Stimulated activated CD8-positive, alpha-beta memory T cell treated with anti-CD3 and anti-CD28 coated beads, Interleukin-7, amount 100 ng/mL, for 24 hours (primary cell): ENCODE results near the gene DGKH.
"Not testable (repeated sequence)": the region's sequence is repeated elsewhere in the genome, so short reads cannot be mapped to it uniquely, and the experiment has no call there.

Source experiments
- DNase-seq: peaks from one replicate; pipeline ENCODE4 v3.0.0-alpha.2; 2020; ENCODE audit warnings: low read depth

The DGKH gene

DNA sequence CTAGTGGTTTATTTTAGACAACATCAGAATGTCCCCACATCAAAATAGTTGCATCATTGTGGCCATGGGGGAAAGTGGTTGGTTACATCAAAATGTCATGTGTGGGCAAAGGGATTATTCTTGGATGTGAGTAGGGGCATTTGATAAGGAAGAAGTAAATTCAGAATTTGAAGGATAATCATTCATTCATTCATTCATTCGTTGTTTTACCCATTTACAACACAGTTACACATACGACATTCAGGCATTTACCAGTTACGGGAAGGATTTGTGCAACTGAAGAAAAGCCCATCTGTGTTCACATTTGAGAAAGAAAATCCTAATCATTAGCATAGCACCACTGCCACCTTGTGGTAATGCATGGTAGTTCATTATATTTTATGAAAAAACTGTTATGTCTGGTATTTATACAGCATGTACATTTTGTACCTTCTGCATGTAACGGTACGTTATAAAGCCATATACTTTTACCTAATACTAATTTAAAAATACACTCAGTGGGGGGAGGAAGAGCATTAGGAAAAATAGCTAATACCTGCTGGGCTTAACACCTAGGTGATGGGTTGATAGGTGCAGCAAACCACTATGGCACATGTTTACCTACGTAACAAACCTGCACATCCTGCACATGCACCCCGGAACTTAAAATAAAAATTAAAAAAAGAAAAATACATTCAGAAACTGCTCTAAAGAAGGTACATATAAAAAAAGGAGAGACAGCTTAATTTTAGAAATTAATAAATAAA lies 62.1 kb downstream of the DGKH start:
- DNase-seq: no peak

DNA sequence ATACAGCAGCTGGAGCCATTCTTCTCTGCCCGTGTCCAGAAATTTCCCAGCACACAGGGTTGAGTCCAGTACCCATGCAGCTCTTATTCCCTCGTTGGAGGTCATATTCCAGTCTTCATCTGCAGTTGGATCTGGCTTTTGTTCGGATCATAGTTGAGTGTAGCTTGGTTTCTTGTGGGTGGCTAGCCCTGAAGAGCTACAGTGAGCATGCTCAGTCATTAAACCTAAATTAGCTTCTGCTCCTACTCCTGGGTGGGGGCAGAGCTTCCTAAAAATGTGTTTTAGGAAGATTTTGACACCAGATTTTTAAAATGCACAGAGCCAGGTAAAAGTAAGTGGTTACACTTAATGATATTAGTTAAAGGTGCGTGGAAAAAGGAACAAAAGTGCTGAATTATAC lies 64.4 kb downstream of the DGKH start:
- DNase-seq: no peak

DNA sequence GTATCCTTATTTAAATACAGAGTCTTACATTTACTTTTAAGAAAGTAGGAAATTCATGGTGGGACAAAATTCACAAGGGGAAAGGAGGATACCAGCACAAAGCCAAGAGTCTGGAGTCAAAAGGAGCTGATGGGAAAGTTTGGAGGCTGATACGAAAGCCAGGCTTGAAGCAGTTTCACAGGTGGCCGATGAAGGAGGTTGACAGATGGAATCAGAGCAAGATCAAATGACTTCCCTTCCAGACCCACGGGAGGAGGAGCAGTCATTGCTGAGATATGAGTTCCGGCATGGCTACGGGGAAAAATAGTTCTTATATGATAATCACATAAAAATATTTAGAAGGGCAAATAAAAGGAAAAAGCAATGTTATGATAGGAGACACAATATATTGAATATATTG lies 65.0 kb downstream of the DGKH start:
- no peak for DNase-seq

DNA sequence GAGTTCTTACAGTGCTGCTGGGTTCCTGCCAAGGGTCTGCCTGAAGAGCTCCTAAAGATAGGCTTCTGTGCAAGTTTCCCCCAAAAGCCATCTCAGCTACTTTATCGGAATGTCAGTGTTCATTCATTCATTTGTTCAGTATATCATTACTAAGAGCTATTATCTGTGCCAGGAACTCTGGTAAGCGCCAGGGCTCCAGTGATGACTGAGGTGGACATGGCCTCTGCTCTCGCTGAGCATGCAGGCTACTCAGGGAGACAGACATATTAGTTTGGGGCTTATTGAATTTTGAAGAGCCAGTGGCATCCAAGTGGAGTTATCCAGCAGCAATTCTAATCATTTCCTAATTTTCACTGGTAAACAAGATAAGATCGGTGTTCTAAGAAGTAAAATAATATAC lies 65.8 kb downstream of the DGKH start:
- DNase-seq: no peak

DNA sequence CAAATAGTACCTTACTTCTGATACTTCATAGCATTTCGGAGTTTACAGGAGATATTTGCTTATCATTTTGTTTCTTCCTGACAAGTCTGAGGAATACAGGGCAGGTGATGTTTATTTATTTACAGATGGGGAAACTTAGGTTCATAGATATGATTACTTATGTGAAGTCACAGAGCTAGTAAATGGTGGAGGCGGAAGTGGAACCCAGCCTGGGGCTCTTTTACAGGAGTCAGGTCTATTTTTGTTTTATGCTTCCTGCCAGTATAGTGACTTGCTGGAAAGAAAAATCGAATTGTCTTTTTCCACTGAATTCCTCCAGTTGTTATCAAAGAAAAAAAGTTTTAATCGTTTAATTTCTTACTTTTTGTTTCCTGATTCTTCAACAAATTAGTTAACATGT lies 66.5 kb downstream of the DGKH start:
- DNase-seq: no peak

DNA sequence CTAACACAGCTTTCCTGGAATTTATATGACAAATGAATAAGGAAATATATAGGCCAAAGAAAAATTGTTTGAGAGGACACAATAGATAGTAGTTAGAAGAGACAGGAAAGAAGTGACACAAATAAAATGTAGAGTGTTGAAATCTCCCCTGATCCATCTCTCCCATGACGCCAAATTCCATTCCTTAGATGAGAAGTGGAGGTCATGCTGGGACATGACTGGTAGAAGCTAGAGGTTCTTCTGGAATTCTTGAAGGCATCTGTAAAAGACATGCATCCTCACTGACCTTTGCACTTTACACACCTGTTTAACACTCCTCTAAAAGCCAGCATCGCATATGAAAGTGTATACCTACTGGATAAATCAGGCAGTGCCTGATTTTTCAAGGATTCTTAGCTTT lies 67.8 kb downstream of the DGKH start:
- DNase-seq: no peak

DNA sequence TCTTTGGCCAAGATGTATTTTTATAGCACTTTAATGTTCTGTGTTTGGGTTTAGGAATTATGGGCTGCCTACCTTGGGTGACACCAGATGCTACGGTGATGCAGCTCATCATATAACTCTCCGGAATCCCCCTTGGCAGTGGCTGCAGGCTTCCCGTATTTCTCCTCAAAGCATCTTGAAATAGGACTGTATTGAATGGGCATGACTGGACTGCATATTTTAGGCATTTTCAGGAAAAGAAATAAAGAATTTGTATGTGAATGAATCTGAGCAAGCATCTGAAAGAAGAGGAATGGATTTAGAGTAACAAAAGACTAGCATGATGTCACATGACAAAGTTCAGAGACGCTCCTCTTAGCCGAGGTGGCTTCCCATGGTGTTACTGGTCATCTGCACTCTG lies 70.6 kb downstream of the DGKH start:
- DNase-seq: no peak

DNA sequence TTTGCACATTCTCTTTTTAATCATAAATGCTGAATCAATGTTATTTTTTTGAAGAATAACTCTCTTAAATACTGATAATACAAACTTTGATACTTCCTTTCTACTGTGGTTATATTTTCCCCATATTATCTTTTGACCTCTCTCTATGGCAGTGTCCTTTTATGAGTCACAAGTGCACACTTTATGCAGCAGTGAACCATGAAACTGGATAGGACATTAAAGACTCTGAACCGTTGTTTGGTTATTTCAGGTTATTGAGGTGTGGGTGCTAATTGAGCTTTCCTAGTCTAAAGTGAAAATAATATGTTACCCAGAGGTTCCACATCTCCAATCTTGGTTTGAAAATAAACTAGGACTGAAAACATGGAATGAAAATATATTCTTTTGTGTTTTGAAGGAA lies 71.4 kb downstream of the DGKH start:
- no peak for DNase-seq

DNA sequence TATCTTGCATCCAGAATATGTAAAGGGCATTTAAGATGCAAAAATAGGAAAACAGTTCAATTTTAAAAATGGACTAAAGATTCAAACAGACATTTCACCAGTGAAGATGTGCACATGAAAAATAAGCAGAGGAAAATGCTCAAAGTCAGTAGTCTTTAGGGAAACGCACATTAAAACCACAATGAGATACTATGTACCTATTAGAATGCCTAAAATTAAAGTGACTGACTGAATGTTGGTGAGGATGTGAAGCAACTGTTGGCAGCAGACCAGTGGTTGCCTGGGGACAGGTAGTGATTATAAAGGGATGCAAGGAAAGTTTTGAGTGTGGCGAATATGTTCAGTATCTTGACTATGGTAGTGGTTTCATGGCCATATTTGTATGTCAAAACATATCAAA lies 75.2 kb downstream of the DGKH start:
- DNase-seq: no peak

DNA sequence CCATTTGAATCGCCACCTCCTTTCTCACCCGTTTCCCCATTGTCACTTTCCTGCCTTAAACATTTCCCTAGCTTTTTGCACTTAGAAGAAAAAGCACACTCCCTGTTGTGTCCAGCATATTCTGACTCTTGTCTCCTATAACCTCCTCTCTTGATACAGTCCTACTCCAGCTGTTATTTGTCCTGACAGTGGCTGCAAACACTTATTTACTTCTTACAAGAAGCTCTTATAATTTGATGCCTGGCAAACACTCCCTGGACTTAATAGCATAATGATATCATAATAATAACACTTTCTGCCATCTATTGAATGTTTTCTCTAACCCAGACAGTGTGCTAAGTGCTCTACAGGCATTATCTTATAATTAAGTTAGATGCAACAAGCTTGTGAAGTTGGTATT lies 76.6 kb downstream of the DGKH start:
- DNase-seq: no peak

DNA sequence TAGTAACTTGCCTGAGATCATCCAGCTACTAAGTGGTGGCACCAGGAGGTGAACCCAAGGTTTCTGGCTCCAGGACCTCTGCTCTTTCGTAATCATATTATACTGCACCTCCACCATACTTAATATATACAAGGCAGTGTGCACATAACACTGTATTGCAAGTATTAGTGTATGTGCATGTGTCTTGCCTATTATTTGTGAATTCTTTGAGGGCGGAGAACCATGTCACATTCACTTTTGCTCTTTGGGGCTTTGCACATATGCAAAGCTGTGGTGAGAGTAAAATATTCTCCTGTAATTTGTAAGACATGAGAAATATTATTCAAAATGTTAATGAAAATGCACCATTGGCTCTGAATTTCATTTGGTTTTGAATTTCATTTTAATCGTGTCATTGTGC lies 78.6 kb downstream of the DGKH start:
- no peak for DNase-seq

DNA sequence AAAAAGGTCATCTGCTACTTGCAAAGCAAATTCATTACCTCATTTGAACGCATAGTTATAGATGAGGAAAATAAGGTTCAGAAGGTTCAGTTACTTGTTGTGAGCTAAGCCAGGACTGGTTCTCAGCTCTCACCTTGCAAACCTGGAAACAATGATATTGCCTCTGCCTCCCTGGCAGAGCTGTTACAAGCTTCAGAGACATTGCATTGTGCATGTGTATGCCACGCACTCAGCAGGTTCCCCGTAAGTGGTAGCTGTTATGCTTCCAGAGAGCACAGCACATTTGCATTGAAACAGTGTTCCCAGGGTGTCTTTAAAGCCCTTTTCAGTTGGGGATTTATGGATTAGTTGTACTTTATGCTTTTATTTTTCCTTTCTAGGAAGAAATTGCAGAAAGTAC lies 80.6 kb downstream of the DGKH start:
- DNase-seq: no peak

DNA sequence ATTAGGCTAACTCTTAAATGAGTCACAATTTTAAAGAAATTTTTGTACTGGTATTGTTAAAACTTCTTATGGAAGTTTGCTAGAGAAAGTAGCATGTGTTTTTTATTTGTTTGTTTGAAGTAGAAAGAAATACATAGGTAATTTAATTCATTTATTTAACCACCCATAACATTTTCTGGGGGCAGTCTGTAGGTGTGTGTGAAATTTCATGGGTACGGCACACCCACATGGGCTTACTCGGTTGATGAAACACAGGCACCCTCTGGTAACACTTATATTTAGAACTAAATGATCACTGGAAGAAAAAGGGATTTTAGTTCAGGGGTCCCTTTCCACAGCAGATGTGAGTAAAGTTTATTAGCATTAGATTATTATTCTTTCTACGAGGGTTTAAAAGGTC lies 88.1 kb downstream of the DGKH start:
- DNase-seq: no peak

DNA sequence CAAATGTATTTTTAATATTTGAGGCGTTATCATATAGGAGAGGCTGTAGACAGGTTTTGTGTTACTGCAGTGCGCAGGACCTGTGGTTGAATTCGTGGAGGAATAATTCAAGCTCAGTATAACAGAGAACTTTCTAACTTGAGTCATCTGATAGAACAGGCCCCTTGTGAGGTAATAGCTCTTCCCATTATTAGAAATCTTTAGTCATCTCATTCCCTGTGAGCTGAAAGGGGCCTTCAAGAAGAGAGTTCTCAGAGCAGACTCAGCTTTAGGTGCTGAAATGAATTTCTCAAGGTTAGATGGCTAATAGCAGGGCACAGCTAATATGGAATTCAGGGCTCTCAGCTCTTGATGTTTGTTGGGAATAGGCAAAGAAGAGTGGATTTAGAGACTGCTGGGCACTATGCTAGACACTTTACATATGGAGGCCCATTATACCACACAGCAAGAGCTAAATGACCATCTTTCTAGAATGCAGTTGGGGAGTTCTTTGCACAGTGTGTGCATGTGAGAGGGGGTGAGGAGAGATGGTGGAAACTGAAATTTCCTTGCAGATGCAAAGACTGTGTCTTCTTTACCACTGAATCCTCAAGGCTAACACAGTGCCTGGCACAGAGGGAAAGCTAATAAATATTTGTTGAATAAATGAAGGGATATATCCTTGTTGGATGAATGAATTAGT lies 89.5 kb downstream of the DGKH start:
- no peak for DNase-seq

DNA sequence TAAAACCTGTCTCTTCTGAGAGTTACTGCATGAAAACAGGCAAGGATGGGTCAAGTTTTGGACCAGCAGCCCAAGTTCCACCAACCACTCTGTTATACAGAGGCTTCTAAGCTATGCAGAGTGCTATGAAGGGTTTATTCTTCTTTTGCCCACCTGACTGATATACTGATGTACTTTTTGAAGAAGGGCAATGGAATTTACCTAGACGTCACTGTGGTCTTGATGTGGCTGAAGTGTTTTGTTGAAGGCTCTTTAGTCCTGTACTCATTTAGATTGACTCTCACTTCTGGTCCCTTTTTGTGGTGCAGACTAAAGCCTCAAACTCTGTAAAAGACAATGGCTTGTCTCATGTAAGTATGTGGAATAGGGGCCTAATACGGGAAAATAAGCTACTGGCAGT lies 92.0 kb downstream of the DGKH start:
- DNase-seq: no peak

DNA sequence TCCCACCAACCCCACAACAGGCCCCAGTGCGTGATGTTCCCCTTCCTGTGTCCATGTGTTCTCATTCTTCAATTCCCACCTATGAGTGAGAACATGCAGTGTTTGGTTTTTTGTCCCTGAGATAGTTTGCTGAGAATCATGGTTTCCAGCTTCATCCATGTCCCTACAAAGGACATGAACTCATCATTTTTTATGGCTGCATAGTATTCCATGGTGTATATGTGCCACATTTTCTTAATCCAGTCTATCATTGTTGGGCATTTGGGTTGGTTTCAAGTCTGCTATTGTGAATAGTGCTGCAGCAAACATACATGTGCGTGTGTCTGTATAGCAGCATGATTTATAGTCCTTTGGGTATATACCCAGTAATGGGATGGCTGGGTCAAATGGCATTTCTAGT lies 92.6 kb downstream of the DGKH start:
- DNase-seq: not testable (repeated sequence)

DNA sequence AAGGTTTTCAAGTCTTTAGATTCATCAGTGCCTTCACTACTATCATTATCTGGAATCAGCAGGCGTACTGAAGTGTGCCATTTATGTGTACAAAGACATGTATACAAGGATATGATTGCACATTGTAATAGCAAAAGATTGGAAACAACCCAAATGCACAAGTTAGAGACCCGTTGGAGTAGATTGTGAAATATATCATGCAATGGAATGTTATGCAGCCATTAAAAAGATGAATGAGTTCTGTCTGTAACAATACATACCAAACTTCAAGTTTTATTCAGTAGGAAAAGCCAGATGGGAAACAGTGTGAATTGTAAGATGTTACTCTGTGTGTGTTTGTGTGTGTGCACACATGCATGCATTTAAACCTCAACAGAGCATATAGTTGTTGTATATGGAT lies 97.9 kb downstream of the DGKH start:
- no peak for DNase-seq

DNA sequence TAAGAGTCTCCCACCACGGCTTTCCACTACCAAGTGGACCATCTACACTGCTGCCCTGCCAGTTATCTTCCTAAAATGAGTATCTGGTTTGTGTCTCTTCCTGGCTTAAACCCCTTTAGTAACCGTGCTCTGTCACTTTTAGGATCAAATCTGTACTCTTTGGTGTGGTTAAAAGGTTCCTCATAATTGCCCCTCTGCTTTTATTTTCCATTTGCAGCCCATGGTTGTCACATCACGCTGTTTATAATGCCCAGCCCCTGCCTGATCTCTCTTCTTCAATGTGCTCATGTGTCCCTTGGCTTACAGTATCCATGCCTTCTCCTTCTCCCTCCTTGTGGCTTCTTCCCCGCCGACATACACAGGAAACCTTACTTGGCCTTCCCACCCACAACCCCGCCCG lies 100.1 kb downstream of the DGKH start:
- no peak for DNase-seq

DNA sequence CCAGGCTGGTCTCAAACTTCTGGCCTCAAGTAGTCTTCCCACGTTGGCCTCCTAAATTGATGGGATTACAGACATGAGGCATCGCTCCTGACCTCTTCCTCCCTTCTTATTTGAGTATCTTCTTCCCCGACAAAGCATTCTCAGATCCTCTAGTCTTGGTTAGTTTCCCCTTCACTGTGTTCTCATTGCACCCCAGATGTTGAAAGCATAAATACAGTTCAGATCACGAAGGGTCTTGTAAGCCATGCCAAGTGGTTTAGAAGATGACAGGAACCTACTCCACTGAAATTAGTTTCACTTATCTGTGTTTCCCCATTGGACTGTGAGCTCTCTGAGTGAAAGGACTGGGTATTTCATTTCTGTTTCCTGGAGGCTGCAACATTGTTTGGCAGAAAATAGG lies 100.7 kb downstream of the DGKH start:
- DNase-seq: no peak

DNA sequence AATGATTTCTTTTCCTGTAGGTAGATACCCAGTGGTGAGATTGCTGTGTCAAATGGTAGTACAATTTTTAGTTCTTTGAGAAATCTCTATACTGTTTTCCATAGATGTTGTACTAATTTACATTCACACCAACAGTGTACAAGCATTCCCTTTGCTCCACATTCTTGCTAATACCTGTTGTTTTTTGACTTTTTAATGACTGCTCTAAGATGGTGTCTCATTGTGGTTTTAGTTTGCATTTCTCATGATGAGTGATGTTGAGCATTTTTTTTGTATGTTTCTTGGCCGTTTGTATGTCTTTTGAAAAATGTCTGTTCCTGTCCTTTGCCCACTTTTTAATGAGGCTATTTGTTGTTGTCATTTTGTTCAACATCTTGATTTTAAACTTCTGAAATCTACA lies 103.3 kb downstream of the DGKH start:
- DNase-seq: no peak

DNA sequence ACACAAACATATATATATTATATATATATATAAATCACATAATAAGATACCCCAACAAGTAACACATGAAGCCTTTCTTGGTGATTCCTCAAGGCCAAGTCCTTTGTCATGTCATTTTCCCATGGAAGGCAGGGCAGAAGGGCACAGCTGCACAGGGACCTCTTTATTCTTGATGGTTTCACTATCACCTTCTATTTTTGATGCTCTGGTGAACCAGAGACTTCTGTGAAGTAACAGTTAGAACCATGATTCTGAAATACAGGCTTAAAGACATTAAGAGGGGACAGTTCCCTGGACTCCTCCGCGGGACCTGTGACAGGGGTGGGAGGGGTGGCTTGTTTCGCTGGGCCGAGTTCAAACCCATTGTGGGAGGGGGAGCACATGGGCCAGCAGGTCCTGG lies 104.0 kb downstream of the DGKH start:
- DNase-seq: no peak

DNA sequence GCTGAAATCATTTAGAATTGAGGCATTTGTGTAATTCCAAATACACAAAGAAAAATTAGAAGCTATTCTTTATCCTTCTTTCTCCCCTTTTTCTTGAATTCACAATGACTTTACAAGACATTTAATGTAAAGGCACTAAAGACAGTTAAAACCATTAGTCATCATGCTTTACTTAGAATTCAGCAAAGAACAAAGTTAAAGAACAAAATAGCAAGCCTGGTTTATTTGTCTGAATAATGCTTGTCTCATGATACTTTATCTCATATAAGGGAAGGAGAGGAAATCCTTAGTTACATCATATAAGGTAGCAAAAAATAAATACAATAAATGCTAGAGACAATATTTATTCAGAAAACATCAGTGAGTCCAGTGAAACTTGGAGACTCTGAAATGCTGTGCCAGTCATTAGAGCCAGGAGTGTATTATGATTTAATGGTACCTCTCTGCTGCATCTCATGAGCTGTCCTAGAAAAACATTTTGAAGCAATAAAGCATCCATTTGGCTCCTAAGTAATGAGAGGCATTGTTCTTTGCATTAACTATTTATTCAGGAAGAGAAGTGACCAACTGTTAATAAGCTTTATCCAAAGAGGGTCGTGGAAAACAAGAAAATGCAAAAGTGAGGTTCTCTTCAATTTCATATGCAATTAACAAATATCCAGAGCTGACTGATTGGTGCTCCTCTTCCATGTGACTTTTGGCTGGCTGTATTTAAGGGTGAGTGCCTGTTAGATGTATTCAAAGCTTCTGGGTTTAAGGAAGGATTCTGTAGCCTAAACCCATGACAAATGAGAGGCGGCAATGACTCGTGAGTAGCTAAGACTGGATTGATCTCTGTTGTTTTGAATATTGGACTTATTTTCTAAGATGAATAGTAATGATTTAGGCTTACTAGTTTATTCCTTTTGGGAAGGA lies 105.0 kb downstream of the DGKH start:
- no peak for DNase-seq

DNA sequence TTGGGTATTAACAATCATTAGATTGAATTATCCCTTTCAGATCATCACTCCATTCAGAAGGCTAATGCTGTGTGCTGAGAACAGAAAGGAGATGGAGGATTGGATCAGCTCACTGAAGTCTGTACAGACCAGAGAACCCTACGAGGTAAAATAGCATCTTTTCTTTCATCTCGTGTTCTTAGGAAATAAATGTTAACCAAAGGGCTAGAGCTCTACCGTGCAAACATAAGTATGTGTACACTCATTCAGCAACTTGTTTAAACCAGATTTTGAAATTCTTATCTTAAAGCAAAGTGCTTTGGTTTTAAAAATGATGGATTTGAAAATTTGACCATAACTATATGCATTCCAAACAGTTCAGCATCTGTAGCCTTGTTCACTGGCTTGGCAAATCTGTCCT lies 106.8 kb downstream of the DGKH start:
- DNase-seq: no peak
